Loucy (cell line): ENCODE results near the gene WFDC12.

Source experiments
- EZH2phosphoT487 ChIP-seq: fragments of 200-600 bp; IDR thresholded peaks from 2 replicates; pipeline ENCODE4 v1.6.1; 2018; ENCODE audit warnings: antibody characterized with exemption, mild to moderate bottlenecking, moderate library complexity, borderline replicate concordance
- TF ChIP-seq, protein P1 (sequence below): fragments of 200-600 bp; sonication (generic); conservative IDR thresholded peaks from 2 replicates; pipeline ENCODE4 v1.5.1; 2014; ENCODE audit warnings: mild to moderate bottlenecking, antibody characterized with exemption, low read length

DNA sequence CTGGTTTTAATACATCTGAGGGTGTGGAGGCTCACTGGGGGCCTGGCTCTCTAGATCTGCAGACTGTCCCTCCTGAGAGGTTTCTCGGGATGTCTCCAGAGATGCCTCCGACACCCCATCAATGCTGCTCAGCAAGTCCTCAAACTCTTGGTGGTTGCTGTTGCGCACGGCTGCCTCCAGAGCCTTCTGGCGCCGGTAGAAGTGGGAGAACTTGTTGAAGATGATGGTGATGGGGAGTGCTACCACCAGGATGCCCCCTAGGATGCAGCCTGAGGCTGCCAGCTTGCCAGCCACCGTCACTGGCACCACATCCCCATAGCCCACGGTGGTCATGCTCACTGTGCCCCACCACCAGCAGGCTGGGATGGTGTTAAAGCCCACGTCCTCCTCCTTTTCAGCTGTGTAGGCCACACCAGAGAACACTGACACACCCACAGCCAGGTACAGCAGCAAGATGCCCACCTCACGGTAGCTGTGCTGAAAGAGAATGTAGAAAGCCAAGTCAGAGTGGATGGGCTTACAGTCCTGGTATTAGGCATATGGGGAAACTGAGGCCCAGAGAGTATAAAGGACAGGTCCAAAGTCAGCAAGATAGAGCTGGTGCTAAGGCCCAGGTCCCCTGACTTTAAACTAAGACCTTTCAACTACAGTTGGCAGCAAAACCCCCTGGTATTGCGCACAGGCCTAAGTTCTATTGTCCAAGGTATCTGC lies 29.2 kb downstream of the WFDC12 start:
- TF ChIP-seq, protein P1, sequence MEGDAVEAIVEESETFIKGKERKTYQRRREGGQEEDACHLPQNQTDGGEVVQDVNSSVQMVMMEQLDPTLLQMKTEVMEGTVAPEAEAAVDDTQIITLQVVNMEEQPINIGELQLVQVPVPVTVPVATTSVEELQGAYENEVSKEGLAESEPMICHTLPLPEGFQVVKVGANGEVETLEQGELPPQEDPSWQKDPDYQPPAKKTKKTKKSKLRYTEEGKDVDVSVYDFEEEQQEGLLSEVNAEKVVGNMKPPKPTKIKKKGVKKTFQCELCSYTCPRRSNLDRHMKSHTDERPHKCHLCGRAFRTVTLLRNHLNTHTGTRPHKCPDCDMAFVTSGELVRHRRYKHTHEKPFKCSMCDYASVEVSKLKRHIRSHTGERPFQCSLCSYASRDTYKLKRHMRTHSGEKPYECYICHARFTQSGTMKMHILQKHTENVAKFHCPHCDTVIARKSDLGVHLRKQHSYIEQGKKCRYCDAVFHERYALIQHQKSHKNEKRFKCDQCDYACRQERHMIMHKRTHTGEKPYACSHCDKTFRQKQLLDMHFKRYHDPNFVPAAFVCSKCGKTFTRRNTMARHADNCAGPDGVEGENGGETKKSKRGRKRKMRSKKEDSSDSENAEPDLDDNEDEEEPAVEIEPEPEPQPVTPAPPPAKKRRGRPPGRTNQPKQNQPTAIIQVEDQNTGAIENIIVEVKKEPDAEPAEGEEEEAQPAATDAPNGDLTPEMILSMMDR = no peak
- no peak for TF ChIP-seq EZH2phosphoT487
